Measurements from ENCODE around the gene ARMC12. TPM values are rescaled to one million over a fixed set of nuclear protein-coding genes. Genes with fewer than 3 reads are reported as not detected.

Gene ARMC12
- total RNA-seq, 1 experiment from 2014 or later = 0.60 TPM

- no peak overlapping the region for H3K27ac ChIP-seq (ENCODE audit: low read length)
- H3K4me1 ChIP-seq (ENCODE audit: low read length) = peaks cover 9% of the 10 kb centered on the region
- H2AFZ ChIP-seq (ENCODE audit: low read length) = no peak overlapping the region
- H3K9me3 ChIP-seq (ENCODE audit: low read length) = no peaks in the 10 kb centered on the region
- H3K4me3 ChIP-seq (ENCODE audit: low read length) = no peak overlapping the region
- H4K20me1 ChIP-seq (ENCODE audit: insufficient read depth, low read depth, low read length) = no peaks in the 10 kb centered on the region
- no peaks in the 10 kb centered on the region for H3K79me2 ChIP-seq (ENCODE audit: low read length)
- H3K27me3 ChIP-seq (ENCODE audit: low read length) = no peaks in the 10 kb centered on the region
- no peaks in the 10 kb centered on the region for H3K36me3 ChIP-seq (ENCODE audit: insufficient read depth, low read length)
- no peak for DNase-seq
- no peak overlapping the region for H3K9ac ChIP-seq (ENCODE audit: low read length)
- no peak overlapping the region for H3K4me2 ChIP-seq (ENCODE audit: low read depth, low read length, poor library complexity, severe bottlenecking)
- no peaks in the 10 kb centered on the region for H3K9me2 ChIP-seq (replicated peaks; ENCODE audit: insufficient read depth, low read length)
Measured at GRCh38 chr6:35713006-35713767, 23.6 kb upstream of the ARMC12 start.

DNA sequence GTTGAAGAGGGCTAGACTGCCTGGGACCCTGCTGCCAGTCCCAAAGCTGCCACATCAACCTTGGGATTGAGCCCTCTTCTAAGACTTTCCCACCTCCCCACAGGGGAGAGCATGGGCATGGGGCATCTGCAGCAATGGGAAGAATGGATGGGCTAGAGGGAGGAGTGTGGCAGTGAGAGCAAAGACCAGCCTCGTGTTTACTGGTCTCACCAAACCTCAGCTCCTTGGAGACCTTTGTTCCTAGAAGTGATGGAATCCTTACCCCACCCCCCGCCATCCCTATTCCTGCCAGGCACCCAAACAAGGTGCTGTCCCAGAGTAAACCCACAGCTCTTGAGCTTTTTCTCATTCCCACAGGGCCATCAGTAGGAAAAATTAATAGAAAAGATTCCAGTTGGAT is 20.0 kb upstream of the ARMC12 start:
- H3K9me3 ChIP-seq (ENCODE audit: low read length) = no peaks in the 10 kb centered on the region
- no peaks in the 10 kb centered on the region for H4K20me1 ChIP-seq (ENCODE audit: insufficient read depth, low read depth, low read length)
- H3K79me2 ChIP-seq (ENCODE audit: low read length) = no peaks in the 10 kb centered on the region
- no peak for DNase-seq
- no peaks in the 10 kb centered on the region for H3K36me3 ChIP-seq (ENCODE audit: insufficient read depth, low read length)
- H3K4me1 ChIP-seq (ENCODE audit: low read length) = peaks cover 25% of the 10 kb centered on the region
- no peak overlapping the region for H2AFZ ChIP-seq (ENCODE audit: low read length)
- H3K27me3 ChIP-seq (ENCODE audit: low read length) = no peaks in the 10 kb centered on the region
- no peak overlapping the region for H3K4me3 ChIP-seq (ENCODE audit: low read length)
- H3K9me2 ChIP-seq (replicated peaks; ENCODE audit: insufficient read depth, low read length) = no peaks in the 10 kb centered on the region
- no peak overlapping the region for H3K4me2 ChIP-seq (ENCODE audit: low read depth, low read length, poor library complexity, severe bottlenecking)
- H3K9ac ChIP-seq (ENCODE audit: low read length) = no peak overlapping the region
- no peak overlapping the region for H3K27ac ChIP-seq (ENCODE audit: low read length)

DNA sequence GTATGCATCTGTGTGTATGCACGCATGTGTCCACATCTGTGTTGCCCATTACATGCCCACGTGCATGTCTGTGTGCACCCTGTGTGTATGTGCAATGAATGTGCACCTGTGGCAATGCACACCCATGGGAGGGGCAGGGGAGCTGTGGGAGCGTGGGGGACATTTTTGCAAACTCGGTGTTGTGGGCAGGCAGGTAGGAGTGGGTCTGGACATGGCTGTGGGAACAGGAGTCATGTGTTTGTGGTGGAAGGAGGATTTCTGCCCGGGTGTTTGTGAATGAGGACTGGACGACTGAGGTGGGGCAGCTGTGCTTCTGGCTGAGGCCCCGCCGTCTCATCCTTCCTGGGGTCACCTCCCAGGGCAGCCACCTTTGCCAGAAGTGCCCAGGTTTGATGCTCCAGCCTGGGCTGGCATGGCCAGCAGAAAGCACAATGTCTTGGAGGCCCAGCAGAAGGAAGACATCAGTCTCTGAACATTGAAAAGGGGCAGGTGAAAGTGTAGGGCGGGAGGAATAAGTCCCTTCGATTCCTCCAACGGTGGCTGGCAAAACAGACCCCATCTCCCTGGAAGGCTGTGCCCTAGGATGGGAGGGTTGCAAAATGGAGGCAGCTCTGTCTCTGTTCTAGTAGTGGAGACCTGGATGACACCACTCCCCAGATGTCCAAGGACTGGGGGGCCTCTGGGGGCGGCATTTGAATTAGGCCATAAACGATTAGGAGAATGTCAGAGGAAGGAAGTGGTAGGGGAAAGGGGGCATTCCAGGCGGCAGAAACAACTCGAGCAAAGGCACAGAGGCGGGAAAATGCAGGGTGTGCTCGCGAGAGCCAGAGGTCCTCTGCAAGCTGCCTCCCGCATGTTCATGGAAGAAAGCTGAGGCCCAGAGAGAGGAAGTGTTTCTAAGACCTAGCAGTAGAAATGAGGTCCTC is 19.1 kb upstream of the ARMC12 start:
- Histone ChIP-seq H3K27me3 (ENCODE audit: low read length) (no peaks in the 10 kb centered on the region), H3K9me3 (ENCODE audit: low read length) (no peaks in the 10 kb centered on the region), H3K4me2 (ENCODE audit: low read depth, low read length, poor library complexity, severe bottlenecking) (no peak overlapping the region), H3K79me2 (ENCODE audit: low read length) (no peaks in the 10 kb centered on the region), H3K4me1 (ENCODE audit: low read length) (peaks cover 25% of the 10 kb centered on the region), H3K4me3 (ENCODE audit: low read length) (no peak overlapping the region), H3K27ac (ENCODE audit: low read length) (no peak overlapping the region), H3K9me2 (replicated peaks; ENCODE audit: insufficient read depth, low read length) (no peaks in the 10 kb centered on the region), H3K36me3 (ENCODE audit: insufficient read depth, low read length) (no peaks in the 10 kb centered on the region), H4K20me1 (ENCODE audit: insufficient read depth, low read depth, low read length) (no peaks in the 10 kb centered on the region), H2AFZ (ENCODE audit: low read length) (no peak overlapping the region), H3K9ac (ENCODE audit: low read length) (no peak overlapping the region)
- no peak for DNase-seq

DNA sequence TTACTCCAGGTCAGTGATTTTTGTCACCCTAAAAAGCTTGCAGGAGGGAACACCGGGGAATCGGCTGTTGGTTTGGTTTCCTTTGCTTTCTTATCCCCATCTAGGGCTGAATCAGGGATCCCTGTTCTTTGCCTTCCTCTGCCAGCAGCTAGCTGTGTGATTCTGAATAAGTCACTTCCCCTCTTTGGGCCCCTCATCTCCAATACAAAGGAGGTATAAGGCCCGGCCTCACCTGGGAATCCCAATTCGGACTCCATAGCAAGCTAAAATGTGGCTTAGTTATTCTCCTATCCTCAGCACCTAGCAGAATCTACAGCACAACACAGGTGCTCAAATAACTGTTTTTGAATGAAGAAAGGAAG is 18.5 kb upstream of the ARMC12 start:
- no peak overlapping the region for H3K4me3 ChIP-seq (ENCODE audit: low read length)
- DNase-seq = no peak
- no peaks in the 10 kb centered on the region for H4K20me1 ChIP-seq (ENCODE audit: insufficient read depth, low read depth, low read length)
- H3K36me3 ChIP-seq (ENCODE audit: insufficient read depth, low read length) = no peaks in the 10 kb centered on the region
- no peak overlapping the region for H3K27ac ChIP-seq (ENCODE audit: low read length)
- H3K9me2 ChIP-seq (replicated peaks; ENCODE audit: insufficient read depth, low read length) = no peaks in the 10 kb centered on the region
- no peak overlapping the region for H2AFZ ChIP-seq (ENCODE audit: low read length)
- peaks cover 22% of the 10 kb centered on the region for H3K4me1 ChIP-seq (ENCODE audit: low read length)
- H3K79me2 ChIP-seq (ENCODE audit: low read length) = no peaks in the 10 kb centered on the region
- no peaks in the 10 kb centered on the region for H3K27me3 ChIP-seq (ENCODE audit: low read length)
- H3K9me3 ChIP-seq (ENCODE audit: low read length) = no peaks in the 10 kb centered on the region
- H3K4me2 ChIP-seq (ENCODE audit: low read depth, low read length, poor library complexity, severe bottlenecking) = no peak overlapping the region
- no peak overlapping the region for H3K9ac ChIP-seq (ENCODE audit: low read length)

- H4K20me1 ChIP-seq (ENCODE audit: insufficient read depth, low read depth, low read length) = no peaks in the 10 kb centered on the region
- no peaks in the 10 kb centered on the region for H3K9me2 ChIP-seq (replicated peaks; ENCODE audit: insufficient read depth, low read length)
- H3K36me3 ChIP-seq (ENCODE audit: insufficient read depth, low read length) = no peaks in the 10 kb centered on the region
- no peaks in the 10 kb centered on the region for H3K9me3 ChIP-seq (ENCODE audit: low read length)
- no peak overlapping the region for H2AFZ ChIP-seq (ENCODE audit: low read length)
- H3K4me2 ChIP-seq (ENCODE audit: low read depth, low read length, poor library complexity, severe bottlenecking) = no peak overlapping the region
- peaks cover 16% of the 10 kb centered on the region for H3K4me1 ChIP-seq (ENCODE audit: low read length)
- H3K79me2 ChIP-seq (ENCODE audit: low read length) = no peaks in the 10 kb centered on the region
- no peaks in the 10 kb centered on the region for H3K27me3 ChIP-seq (ENCODE audit: low read length)
- no peak for DNase-seq
- no peak overlapping the region for H3K4me3 ChIP-seq (ENCODE audit: low read length)
- no peak overlapping the region for H3K9ac ChIP-seq (ENCODE audit: low read length)
- no peak overlapping the region for H3K27ac ChIP-seq (ENCODE audit: low read length)
Measured at GRCh38 chr6:35718911-35719381, 17.9 kb upstream of the ARMC12 start.

DNA sequence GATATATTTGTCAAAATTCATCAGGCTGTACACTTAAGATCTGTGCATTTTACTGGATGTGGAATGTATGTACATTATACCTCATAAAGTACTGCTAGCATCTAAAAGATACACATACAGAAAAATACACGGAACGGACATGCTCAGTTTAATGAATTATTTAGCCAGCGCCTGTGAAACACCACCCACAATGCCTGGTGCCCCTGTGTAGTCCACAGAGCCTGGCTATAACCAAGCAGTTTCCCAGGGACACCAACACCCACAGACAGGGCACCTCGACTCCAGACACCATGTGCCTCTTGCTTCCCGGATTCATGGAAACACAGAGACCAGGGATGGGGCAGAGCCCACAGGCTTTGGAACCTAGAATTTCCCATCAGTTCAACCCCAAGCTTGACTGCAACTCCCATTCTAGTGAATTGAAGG is 17.4 kb upstream of the ARMC12 start:
- Histone ChIP-seq H3K79me2 (ENCODE audit: low read length) (no peaks in the 10 kb centered on the region), H3K36me3 (ENCODE audit: insufficient read depth, low read length) (no peaks in the 10 kb centered on the region), H3K9me3 (ENCODE audit: low read length) (no peaks in the 10 kb centered on the region), H3K4me1 (ENCODE audit: low read length) (peaks cover 16% of the 10 kb centered on the region), H3K9me2 (replicated peaks; ENCODE audit: insufficient read depth, low read length) (no peaks in the 10 kb centered on the region), H3K9ac (ENCODE audit: low read length) (peak overlapping the region; percentile 48), H3K27me3 (ENCODE audit: low read length) (no peaks in the 10 kb centered on the region), H3K4me2 (ENCODE audit: low read depth, low read length, poor library complexity, severe bottlenecking) (peak overlapping the region; percentile 60), H3K27ac (ENCODE audit: low read length) (no peak overlapping the region), H2AFZ (ENCODE audit: low read length) (peak overlapping the region; percentile 99; the same call in 1 of the 2 replicates), H4K20me1 (ENCODE audit: insufficient read depth, low read depth, low read length) (no peaks in the 10 kb centered on the region), H3K4me3 (ENCODE audit: low read length) (peak overlapping the region; percentile 44; the same call in 1 of the 2 replicates)
- no peak for DNase-seq

DNA sequence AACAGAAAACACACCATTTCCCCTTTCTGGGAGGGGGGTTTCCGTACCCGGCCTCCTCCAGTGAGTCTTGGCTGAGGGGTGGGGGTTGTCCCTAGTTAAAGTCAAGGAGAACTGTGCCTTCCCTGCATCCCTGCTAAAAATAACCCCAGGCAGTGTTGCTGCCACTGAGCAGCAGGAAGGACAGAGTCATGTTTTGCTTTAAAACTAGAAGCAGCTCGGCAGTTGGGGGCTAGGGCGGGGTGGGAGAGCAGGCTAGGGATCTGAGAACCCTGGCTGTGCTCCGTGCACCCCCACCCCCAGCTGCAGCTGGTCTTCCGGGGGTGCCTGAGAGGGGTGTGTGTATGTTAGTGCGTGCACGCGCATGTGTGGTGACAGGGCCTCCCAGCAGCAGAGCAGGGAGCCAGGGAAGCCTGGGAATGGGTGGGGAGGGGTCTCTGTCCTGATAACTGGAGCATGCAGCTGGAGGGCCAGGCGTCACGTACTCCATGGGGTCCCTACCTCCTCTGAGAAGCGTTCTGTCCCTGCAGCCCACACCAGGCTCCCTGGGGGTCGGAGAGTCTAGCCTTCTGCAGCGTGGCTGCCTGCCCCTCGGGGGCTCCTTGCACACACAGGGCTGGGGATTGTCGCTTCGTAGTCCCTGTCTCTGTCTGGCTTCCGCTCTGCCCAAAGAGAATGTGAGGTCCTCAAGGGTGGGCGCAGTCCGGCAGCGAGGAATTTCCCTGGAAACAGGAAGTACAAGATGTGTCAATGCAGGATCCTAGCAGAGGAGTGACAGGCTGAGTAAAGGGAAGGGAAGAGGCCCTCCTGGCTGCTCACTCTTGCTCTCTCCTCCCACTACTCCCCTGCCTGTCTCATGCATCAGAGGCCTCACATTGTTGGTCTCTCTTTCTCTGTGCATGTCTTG is 16.8 kb upstream of the ARMC12 start:
- no peak overlapping the region for H3K27ac ChIP-seq (ENCODE audit: low read length)

More for the DNA sequence above, 16.8 kb upstream of the ARMC12 start:
- peak; percentile 48 for DNase-seq
- Histone ChIP-seq H3K4me2 (ENCODE audit: low read depth, low read length, poor library complexity, severe bottlenecking) (peak overlapping the region; percentile 60), H3K79me2 (ENCODE audit: low read length) (no peaks in the 10 kb centered on the region), H3K9me2 (replicated peaks; ENCODE audit: insufficient read depth, low read length) (no peaks in the 10 kb centered on the region), H3K9me3 (ENCODE audit: low read length) (no peaks in the 10 kb centered on the region), H3K4me3 (ENCODE audit: low read length) (peak overlapping the region; percentile 44; the same call in 1 of the 2 replicates), H2AFZ (ENCODE audit: low read length) (peak overlapping the region; percentile 99), H3K4me1 (ENCODE audit: low read length) (peaks cover 16% of the 10 kb centered on the region), H4K20me1 (ENCODE audit: insufficient read depth, low read depth, low read length) (no peaks in the 10 kb centered on the region), H3K9ac (ENCODE audit: low read length) (peak overlapping the region; percentile 48), H3K36me3 (ENCODE audit: insufficient read depth, low read length) (no peaks in the 10 kb centered on the region), H3K27me3 (ENCODE audit: low read length) (no peaks in the 10 kb centered on the region)
